Heart right ventricle (tissue), 16 donors: Measurements from ENCODE around the gene DOCK3. TPM values are rescaled to one million over a fixed set of nuclear protein-coding genes. Genes with fewer than 3 reads are reported as not detected.

ENCODE experiments used
- ATAC-seq, 8 donors: fragments of 200-7000 bp; cut with Tn5 transposase; one replicate each; pipeline ENCODE4 v1.9.1; 2020; ENCODE audit warnings: mild to moderate bottlenecking in 8 of 8, moderate library complexity in 8 of 8, moderate number of reproducible peaks in 1 of 8
- DNase-seq, 2 donors: peaks; one replicate each; pipeline ENCODE4 v3.0.0-alpha.2; 2020
- H3K27ac ChIP-seq, 10 donors: fragments of 200-600 bp; sonication (generic) in 2 of 10; one replicate each; pipeline versions ENCODE4 v1.5.0 to v1.8.0; 2020 to 2022; ENCODE audit warnings: mild to moderate bottlenecking in 3 of 10
- H3K27me3 ChIP-seq, 7 donors: fragments of 200-600 bp; one replicate each; pipeline ENCODE4 v1.8.0; 2021 to 2022; ENCODE audit warnings: mild to moderate bottlenecking in 2 of 7
- H3K36me3 ChIP-seq, 9 donors: fragments of 200-600 bp; sonication (generic) in 1 of 9; one replicate each; pipeline versions ENCODE4 v1.5.0 to v1.8.0; 2020 to 2022; ENCODE audit warnings: mild to moderate bottlenecking in 2 of 9
- H3K4me1 ChIP-seq, 9 donors: fragments of 200-600 bp; sonication (generic) in 1 of 9; one replicate each; pipeline versions ENCODE4 v1.5.0 to v1.8.0; 2020 to 2022; ENCODE audit warnings: mild to moderate bottlenecking in 4 of 9
- H3K4me3 ChIP-seq, 10 donors: fragments of 200-600 bp; sonication (generic) in 2 of 10; one replicate each; pipeline versions ENCODE4 v1.5.0 to v1.8.0; 2020 to 2022; ENCODE audit warnings: mild to moderate bottlenecking in 7 of 10, moderate library complexity in 2 of 10
- H3K9me3 ChIP-seq, 11 donors: fragments of 200-600 bp in 10 of 11; sonication (generic) in 2 of 11; one replicate each; pipeline versions ENCODE4 v1.5.0 to v1.8.0; 2013 to 2022; ENCODE audit warnings: mild to moderate bottlenecking in 2 of 11, control low read depth in 1 of 11, moderate library complexity in 1 of 11
- WGBS, 2 donors: extraction: QIAGEN DNeasy Blood & Tissue Kit; methylation state at CpG; one replicate each; pipeline ENCODE4 v1.1.7; 2013; ENCODE audit warnings: inconsistent platforms in 1 of 2; 5-methylcytosine and 5-hydroxymethylcytosine counted together
- intact Hi-C, 10 donors: fragments of 100-400 bp; cut with DNase I; formaldehyde crosslinking; loops; one replicate each; pipeline versions ENCODE4 v1.11.1 to v1.14.2; 2022
- polyA plus RNA-seq, 2 donors: library from polyadenylated mRNA; stranded (reverse); fragments of 200-250 nt; gene quantifications; one replicate each; pipeline ENCODE4 v1.2.3, GENCODE V29; 2013
- total RNA-seq, 10 donors: library from RNA; stranded (reverse); fragmentation: NEBNext Ultra II Directional in 3 of 10; extraction: Animal tissue kit (Norgen Biotek cat#: 25700) in 3 of 10; gene quantifications; one replicate each; pipeline versions ENCODE4 v1.2.1 to v1.2.4, GENCODE V29; 2021 to 2023
- TF ChIP-seq, protein P1 (sequence below), 9 donors: fragments of 200-600 bp; sonication (generic) in 2 of 9; IDR thresholded peaks; one replicate each; pipeline versions ENCODE4 v1.5.0 to v1.8.0; 2021 to 2022; ENCODE audit warnings: antibody characterized with exemption in 9 of 9, mild to moderate bottlenecking in 5 of 9, moderate library complexity in 1 of 9
- donor health status: Arrhythmogenic right ventricular cardiomyopathy.
- donor health status: ischemic (EF 13 %, LVEDD 7.1; RV severe dilation, severe dysfunction).
- donor health status: healthy with polysubstance abuse.
- donor health status: DM: no; HTN: yes; CAD: no.
- donor health status: DM: no; HTN: no; CAD: no.
- donor health status: ischemic (EF 25% LVEDD 6.9; RV normal size, moderate dysfunction).
- donor health status: ischemic (EF 25% LVEDD 5.7; RV mildly dilated, moderate dysfunction).
- donor health status: healthy.
- donor health status: DM: yes; HTN: yes; CAD: no.
- donor health status: Ischemic cardiomyopathy.
- donor health status: ischemic (EF 35%, LVEDD 5.7; RV mildly dilated, moderate dysfunction).
- donor health status: nonischemic (EF 11% LVEDD 7.7; RV severe dilation, severe dysfunction).
- donor health status: DM: yes; HTN: yes; CAD: no.
- donor health status: PGD.
- donor health status: ischemic (EF 29% LVEDD 5.4; RV normal size, mild dysfunction).
- donor health status: nonischemic (EF 23%, LVEDD 6.1; RV moderate dilation, normal function).

Gene DOCK3
- total and polyA plus RNA-seq, 12 donors, result 1.2 to 6.6 (median 4.7) TPM

DNA sequence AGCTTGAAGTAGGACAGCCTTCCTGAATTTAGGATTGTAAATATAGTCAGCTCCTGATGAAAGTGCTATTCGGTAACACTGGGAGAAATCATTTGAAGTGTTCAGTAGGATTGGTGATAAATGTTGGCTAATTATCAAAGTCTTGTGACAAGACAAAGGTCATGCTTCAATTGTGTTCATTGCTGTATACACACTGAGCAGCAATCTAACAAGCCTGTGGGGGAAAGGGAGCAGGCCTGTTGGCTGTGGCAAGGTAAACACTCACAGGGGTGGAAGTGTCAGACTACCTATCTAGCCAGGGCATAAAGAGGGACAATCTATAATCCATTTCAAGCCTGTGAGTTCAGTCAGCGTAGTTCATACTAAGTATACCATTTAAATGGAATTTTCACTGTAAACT is 599.3 kb downstream of the DOCK3 start:
- Histone ChIP-seq H3K27ac (no peak overlapping the region), H3K9me3 (no peaks in the 10 kb centered on the region), H3K4me1 (no peaks in the 10 kb centered on the region), H3K36me3 (no peaks in the 10 kb centered on the region), H3K27me3 (peaks cover 0 to 6% (median 0%) of the 10 kb centered on the region in 7 donors), H3K4me3 (no peak overlapping the region)
- WGBS, 2 donors, result 75 to 83% methylated on average over 2 of the region's 2 CpGs
- DNase-seq (no peak), ATAC-seq (no peak)
- intact Hi-C loops, result no loop called here
- TF ChIP-seq, protein P1, sequence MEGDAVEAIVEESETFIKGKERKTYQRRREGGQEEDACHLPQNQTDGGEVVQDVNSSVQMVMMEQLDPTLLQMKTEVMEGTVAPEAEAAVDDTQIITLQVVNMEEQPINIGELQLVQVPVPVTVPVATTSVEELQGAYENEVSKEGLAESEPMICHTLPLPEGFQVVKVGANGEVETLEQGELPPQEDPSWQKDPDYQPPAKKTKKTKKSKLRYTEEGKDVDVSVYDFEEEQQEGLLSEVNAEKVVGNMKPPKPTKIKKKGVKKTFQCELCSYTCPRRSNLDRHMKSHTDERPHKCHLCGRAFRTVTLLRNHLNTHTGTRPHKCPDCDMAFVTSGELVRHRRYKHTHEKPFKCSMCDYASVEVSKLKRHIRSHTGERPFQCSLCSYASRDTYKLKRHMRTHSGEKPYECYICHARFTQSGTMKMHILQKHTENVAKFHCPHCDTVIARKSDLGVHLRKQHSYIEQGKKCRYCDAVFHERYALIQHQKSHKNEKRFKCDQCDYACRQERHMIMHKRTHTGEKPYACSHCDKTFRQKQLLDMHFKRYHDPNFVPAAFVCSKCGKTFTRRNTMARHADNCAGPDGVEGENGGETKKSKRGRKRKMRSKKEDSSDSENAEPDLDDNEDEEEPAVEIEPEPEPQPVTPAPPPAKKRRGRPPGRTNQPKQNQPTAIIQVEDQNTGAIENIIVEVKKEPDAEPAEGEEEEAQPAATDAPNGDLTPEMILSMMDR (IDR thresholded peaks at IDR 0.05), result no peak

DNA sequence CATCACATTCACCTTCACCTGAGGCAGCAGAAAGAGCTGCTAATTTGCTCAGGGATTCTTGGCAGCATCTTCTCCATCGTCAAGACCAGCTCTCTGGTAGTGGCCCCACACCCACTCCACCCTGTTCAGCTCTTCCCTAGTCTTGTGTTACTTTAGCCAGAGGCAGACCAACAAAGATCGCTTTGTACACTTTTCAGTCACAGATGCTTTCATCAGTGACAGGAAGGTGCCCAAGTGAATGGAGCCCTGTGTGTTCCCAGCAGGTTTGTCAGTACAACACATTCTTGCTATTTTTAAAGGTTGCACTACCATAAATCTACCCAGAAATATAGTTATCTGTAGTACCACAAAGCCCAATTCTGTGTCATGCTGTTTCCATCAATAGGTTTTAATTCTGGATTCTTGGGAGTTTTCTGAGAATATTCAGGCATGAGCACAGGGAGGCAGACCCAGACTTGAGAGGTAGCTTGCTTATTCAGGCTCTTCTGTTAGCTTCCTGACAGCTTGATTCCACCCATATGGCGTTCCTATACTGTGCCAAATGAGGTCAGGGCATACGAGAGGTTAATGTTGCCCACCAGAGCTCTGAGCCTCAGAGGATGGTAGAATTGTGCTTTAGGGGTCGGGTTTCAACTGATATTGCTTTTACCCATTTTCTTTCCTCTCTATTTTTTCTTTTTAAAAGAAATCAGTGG is 600.5 kb downstream of the DOCK3 start:
- DNase-seq, result no peak
- 52 to 53% methylated on average over 5 of the region's 5 CpGs for WGBS, 2 donors
- Histone ChIP-seq H3K27me3 (peaks cover 0 to 6% (median 0%) of the 10 kb centered on the region in 7 donors), H3K36me3 (no peaks in the 10 kb centered on the region), H3K27ac (no peak overlapping the region), H3K9me3 (no peaks in the 10 kb centered on the region), H3K4me1 (no peaks in the 10 kb centered on the region), H3K4me3 (no peak overlapping the region)
- intact Hi-C loops, result no loop called here
- no peak for ATAC-seq
- TF ChIP-seq, protein P1 (IDR thresholded peaks at IDR 0.05), result no peak

DNA sequence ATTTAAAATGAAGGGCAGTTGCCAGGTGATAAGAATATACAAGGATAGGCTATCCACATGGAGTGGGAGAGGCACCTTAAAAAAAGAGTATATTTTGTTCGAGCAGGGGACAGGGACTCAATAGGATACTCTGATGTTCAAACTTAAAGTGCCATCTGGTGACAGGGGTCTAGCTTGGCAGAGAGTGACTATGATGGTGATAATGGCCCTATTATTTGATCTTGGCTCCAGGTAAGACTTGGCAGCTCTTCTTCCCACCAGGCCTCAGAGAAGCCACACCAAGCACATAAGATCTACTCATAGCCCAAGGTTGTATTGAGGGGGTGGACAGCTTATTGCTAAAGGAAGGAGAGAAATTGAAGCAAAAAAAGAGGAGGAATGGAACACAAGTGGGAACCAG is 601.3 kb downstream of the DOCK3 start:
- Histone ChIP-seq H3K9me3 (no peaks in the 10 kb centered on the region), H3K36me3 (no peaks in the 10 kb centered on the region), H3K27me3 (peaks cover 0 to 6% (median 0%) of the 10 kb centered on the region in 7 donors), H3K4me1 (no peaks in the 10 kb centered on the region), H3K4me3 (no peak overlapping the region), H3K27ac (no peak overlapping the region)
- ATAC-seq (no peak), DNase-seq (no peak)
- intact Hi-C loops, result no loop called here
- TF ChIP-seq, protein P1 (IDR thresholded peaks at IDR 0.05), result no peak
- 60 to 68% methylated on average over 1 of the region's 1 CpG for WGBS, 2 donors

DNA sequence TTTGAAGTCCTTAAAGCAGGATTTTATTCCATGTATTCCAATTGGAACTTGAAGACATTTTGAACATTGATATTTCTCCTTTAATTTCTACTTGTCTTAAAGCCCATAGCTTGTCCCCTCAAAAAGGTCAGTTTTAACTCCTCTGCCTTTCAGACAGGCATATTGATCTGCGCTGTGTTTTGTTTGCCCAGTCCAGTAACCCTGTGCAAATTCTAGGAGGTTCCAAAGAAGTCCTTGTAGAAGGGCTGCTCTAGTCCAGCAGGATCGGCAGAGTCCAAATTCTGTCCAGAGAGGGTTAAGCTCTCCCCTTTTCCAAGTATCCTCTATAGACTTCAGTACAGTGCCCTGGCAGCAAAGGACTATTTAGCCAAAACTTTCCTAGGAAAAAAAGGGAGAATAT is 604.7 kb downstream of the DOCK3 start:
- Histone ChIP-seq H3K27ac (no peak overlapping the region), H3K27me3 (peaks cover 0 to 6% (median 0%) of the 10 kb centered on the region in 7 donors), H3K9me3 (no peaks in the 10 kb centered on the region), H3K4me3 (no peak overlapping the region), H3K4me1 (no peaks in the 10 kb centered on the region), H3K36me3 (no peaks in the 10 kb centered on the region)
- ATAC-seq, result no peak
- DNase-seq, result no peak
- 89 to 91% methylated on average over 2 of the region's 2 CpGs for WGBS, 2 donors
- TF ChIP-seq, protein P1 (IDR thresholded peaks at IDR 0.05), result no peak
- intact Hi-C loops, result no loop called here
